Measurements from ENCODE around the gene CACNA1B. TPM values are rescaled to one million over a fixed set of nuclear protein-coding genes. Genes with fewer than 3 reads are reported as not detected.

The CACNA1B gene
- total RNA-seq, 1 donor from 2014 or later: 0.74 TPM

DNA sequence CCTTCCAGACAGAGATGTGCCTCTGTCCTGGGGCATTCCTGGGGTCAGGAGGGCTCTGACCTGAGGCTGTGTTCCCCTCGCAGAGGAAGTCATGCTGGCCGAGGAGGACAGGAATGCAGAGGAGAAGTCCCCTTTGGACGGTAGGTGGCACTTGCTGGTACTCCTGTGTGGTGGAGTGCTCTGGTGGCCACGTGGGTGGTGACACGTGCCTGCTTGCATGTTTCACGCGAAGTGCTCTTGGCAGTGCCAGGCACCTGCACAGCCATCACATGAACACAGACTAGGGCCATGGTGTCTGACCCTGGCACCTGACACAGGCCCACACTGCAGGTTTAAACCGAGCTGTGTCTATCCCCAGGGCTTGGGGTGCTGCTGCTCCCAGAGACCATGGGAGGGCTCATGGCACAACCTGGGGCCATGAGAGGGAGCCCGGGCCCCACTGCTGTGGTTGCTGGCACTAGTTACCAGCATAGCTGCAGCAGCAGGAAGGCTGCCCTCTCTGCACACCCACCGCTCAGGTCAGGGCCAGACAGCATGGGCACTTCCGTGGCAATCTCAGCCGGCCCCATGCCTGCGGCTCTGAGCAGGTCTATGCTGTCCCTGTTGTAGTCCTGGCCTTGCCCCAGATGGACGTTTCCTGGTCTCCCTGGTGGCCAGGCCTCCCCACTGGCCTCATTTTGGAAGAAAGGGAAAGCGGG lies 79.3 kb downstream of the CACNA1B start:
- no peaks in the 10 kb centered on the region for H3K36me3 ChIP-seq
- DNase-seq (ENCODE audit: extremely low spot score in 2 of 2): no peak
- H3K4me1 ChIP-seq: no peaks in the 10 kb centered on the region
- no peak overlapping the region for H3K4me3 ChIP-seq
- H3K27ac ChIP-seq: no peak overlapping the region
- no peaks in the 10 kb centered on the region for H3K9me3 ChIP-seq
- intact Hi-C loops (cut with DNase I): no loop called here
- TF ChIP-seq, protein P1, sequence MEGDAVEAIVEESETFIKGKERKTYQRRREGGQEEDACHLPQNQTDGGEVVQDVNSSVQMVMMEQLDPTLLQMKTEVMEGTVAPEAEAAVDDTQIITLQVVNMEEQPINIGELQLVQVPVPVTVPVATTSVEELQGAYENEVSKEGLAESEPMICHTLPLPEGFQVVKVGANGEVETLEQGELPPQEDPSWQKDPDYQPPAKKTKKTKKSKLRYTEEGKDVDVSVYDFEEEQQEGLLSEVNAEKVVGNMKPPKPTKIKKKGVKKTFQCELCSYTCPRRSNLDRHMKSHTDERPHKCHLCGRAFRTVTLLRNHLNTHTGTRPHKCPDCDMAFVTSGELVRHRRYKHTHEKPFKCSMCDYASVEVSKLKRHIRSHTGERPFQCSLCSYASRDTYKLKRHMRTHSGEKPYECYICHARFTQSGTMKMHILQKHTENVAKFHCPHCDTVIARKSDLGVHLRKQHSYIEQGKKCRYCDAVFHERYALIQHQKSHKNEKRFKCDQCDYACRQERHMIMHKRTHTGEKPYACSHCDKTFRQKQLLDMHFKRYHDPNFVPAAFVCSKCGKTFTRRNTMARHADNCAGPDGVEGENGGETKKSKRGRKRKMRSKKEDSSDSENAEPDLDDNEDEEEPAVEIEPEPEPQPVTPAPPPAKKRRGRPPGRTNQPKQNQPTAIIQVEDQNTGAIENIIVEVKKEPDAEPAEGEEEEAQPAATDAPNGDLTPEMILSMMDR (IDR thresholded peaks at IDR 0.05): no peak
- TF ChIP-seq POLR2A (IDR thresholded peaks at IDR 0.05) (no peak), POLR2AphosphoS5 (IDR thresholded peaks at IDR 0.05; ENCODE audit: insufficient read depth in 1 of 2, low read depth in 1 of 2) (no peak)
- no peaks in the 10 kb centered on the region for H3K27me3 ChIP-seq

DNA sequence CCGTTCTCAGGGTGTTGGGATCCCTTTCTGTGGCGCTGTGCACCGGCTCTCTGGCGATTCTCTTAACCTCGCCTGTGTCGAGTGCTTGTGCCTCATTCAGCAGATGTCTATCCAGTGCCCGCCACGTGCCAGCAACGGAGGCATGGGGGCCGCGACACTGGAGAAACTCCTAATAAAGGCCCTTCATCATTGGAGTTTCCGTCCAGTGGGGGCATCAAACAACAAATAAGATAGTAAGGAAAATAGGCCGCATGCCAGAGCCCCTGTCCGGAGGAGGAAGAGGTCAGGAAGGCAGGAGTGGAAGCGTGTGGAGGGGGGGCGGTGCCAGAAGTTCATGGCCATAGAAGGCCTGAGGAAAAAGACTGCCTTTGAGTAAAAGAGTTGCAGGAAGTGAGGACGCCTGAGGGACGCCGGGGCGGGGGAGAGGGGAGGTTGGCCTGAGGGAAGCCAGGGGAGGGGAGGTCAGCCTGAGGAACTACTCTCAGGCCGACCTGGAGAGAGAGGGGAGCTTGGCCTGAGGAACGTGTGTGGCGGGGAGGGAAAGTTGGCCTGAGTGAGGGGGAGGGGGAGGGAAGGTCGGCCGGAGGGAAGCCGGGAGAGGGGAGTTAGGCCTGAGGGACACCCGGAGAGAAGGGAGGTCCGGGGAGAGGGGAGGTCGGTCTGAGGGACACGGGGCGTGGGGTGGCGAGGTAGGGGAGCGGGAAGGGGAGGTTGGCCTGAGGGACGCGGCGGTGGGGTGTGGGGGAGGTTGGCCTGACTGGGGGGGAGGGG lies 82.2 kb downstream of the CACNA1B start:
- Histone ChIP-seq H3K27ac (no peak overlapping the region), H3K9me3 (no peaks in the 10 kb centered on the region), H3K4me1 (no peaks in the 10 kb centered on the region), H3K4me3 (no peak overlapping the region), H3K36me3 (no peaks in the 10 kb centered on the region), H3K27me3 (no peaks in the 10 kb centered on the region)
- no peak for DNase-seq (ENCODE audit: extremely low spot score in 2 of 2)
- intact Hi-C loops (cut with DNase I): no loop called here
- TF ChIP-seq POLR2AphosphoS5 (IDR thresholded peaks at IDR 0.05; ENCODE audit: insufficient read depth in 1 of 2, low read depth in 1 of 2) (no peak), POLR2A (IDR thresholded peaks at IDR 0.05) (no peak)
- TF ChIP-seq, protein P1 (IDR thresholded peaks at IDR 0.05): no peak

DNA sequence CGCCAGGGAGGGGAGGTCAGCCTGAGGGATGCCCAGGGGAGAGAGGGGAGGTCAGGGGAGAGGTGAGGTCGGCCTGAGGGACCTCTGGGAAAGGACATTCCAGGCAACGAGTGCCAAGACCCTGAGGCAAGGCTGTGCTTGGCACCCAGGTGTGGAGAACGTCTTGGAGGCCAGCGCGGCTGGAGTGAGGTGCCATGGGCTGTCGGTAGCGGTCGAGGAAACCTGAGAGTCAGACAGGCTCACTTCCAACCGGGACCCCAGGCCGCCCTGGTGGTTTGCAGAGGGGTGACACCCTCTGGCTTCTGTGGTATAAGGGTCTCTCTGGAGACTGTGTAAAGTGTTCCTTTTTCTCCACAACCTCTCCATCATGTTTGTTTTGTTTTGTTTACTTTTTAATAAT lies 82.9 kb downstream of the CACNA1B start:
- no peak overlapping the region for H3K4me3 ChIP-seq
- H3K9me3 ChIP-seq: no peaks in the 10 kb centered on the region
- no peak for DNase-seq (ENCODE audit: extremely low spot score in 2 of 2)
- TF ChIP-seq, protein P1 (IDR thresholded peaks at IDR 0.05): no peak
- TF ChIP-seq POLR2AphosphoS5 (IDR thresholded peaks at IDR 0.05; ENCODE audit: insufficient read depth in 1 of 2, low read depth in 1 of 2): no peak
- TF ChIP-seq POLR2A (IDR thresholded peaks at IDR 0.05): no peak
- no peaks in the 10 kb centered on the region for H3K36me3 ChIP-seq
- H3K27me3 ChIP-seq: no peaks in the 10 kb centered on the region
- H3K27ac ChIP-seq: no peak overlapping the region
- no peaks in the 10 kb centered on the region for H3K4me1 ChIP-seq
- intact Hi-C loops (cut with DNase I): no loop called here

DNA sequence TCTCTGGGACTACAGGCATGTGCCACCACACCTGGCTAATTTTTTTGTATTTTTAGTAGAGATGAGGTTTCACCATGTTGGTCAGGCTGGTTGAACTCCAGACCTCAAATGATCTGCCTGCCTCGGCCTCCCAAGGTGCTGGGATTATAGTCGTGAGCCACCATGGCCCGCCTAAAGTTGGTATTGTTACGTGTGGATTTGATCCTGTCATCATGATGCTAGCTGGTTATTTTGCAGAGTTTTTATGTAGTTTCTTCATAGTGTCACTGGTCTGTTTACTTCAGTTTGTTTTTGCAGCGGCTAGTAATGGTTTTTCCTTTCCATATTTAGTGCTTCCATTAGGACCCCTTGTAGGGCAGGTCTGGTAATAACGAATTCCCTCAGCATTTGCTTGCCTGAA lies 85.9 kb downstream of the CACNA1B start:
- intact Hi-C loops (cut with DNase I): no loop called here
- no peak for DNase-seq (ENCODE audit: extremely low spot score in 2 of 2)
- Histone ChIP-seq H3K27me3 (no peaks in the 10 kb centered on the region), H3K27ac (no peak overlapping the region), H3K9me3 (no peaks in the 10 kb centered on the region), H3K4me1 (no peaks in the 10 kb centered on the region), H3K36me3 (no peaks in the 10 kb centered on the region), H3K4me3 (no peak overlapping the region)
- no peak for TF ChIP-seq POLR2AphosphoS5 (IDR thresholded peaks at IDR 0.05; ENCODE audit: insufficient read depth in 1 of 2, low read depth in 1 of 2)
- TF ChIP-seq POLR2A (IDR thresholded peaks at IDR 0.05): no peak
- TF ChIP-seq, protein P1 (IDR thresholded peaks at IDR 0.05): no peak

Data from vagina (tissue), 2 donors.